ENCODE measurements around the gene WWC1. TPM values are rescaled to one million over a fixed set of nuclear protein-coding genes. Genes with fewer than 3 reads are reported as not detected.

WWC1 gene
- total RNA-seq, 1 experiment from 2014 or later, result 108 TPM

DNA sequence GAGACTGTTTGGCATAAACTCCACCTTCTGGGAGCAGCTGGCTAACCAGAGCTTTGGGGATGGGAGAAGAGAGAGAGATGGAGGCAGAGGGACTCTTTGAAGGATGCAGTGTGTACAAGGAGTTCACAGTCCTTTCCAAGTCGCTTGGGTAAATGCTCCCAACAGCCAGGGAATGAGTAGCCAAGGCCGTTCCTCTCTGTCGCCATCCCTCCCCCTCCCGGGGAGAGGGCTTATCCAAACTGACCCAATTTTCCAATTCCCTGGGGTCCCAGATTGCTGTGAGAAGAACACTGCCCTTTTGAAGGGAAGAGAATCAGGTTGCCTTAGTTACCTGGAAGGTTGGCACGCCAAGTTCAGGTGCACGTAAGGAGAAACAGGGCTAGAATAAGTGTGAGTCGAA is 7.9 kb downstream of the WWC1 start:
- H3K36me3 ChIP-seq (ENCODE audit: control insufficient read depth, insufficient read depth, low read length), result peaks cover 1% of the 10 kb centered on the region
- no peak overlapping the region for H3K4me3 Mint-ChIP-seq (ENCODE audit: unreplicated experiment)
- no peaks in the 10 kb centered on the region for H3K27me3 Mint-ChIP-seq (ENCODE audit: insufficient read depth, unreplicated experiment)
- TF ChIP-seq, protein P1, sequence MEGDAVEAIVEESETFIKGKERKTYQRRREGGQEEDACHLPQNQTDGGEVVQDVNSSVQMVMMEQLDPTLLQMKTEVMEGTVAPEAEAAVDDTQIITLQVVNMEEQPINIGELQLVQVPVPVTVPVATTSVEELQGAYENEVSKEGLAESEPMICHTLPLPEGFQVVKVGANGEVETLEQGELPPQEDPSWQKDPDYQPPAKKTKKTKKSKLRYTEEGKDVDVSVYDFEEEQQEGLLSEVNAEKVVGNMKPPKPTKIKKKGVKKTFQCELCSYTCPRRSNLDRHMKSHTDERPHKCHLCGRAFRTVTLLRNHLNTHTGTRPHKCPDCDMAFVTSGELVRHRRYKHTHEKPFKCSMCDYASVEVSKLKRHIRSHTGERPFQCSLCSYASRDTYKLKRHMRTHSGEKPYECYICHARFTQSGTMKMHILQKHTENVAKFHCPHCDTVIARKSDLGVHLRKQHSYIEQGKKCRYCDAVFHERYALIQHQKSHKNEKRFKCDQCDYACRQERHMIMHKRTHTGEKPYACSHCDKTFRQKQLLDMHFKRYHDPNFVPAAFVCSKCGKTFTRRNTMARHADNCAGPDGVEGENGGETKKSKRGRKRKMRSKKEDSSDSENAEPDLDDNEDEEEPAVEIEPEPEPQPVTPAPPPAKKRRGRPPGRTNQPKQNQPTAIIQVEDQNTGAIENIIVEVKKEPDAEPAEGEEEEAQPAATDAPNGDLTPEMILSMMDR (IDR thresholded peaks at IDR 0.05; ENCODE audit: insufficient read depth in 1 of 2, low read depth in 1 of 2, low read length in 1 of 2, severe bottlenecking in 1 of 2, unreplicated experiment in 1 of 2), result no peak
- no peaks in the 10 kb centered on the region for H3K27me3 ChIP-seq (replicated peaks; ENCODE audit: control insufficient read depth, insufficient read depth, low read length)
- no peak overlapping the region for H3K27ac Mint-ChIP-seq (ENCODE audit: unreplicated experiment)
- no peak for DNase-seq
- intact Hi-C loops (cut with micrococcal nuclease; ENCODE audit: unreplicated experiment), result no loop called here
- H3K4me1 Mint-ChIP-seq (ENCODE audit: low read depth, unreplicated experiment), result peaks cover 55% of the 10 kb centered on the region
- CTCF ChIA-PET, result interaction anchor here (0.5 kb wide), 1 partner anchor 22 kb away, joined by 3 read pairs; no protein-coding TSS in a partner anchor
- H3K9me3 ChIP-seq, result no peaks in the 10 kb centered on the region
- POLR2A ChIA-PET, result no interaction called here
- H3K36me3 Mint-ChIP-seq (ENCODE audit: insufficient read depth, unreplicated experiment), result peaks cover 90% of the 10 kb centered on the region
- no peaks in the 10 kb centered on the region for H3K9me3 Mint-ChIP-seq (ENCODE audit: unreplicated experiment)
- H3K4me3 ChIP-seq (ENCODE audit: low read depth, low read length), result no peak overlapping the region
- no TSS peak for BruUV-seq (replicated peaks)
- peaks cover 78% of the 10 kb centered on the region for H3K4me1 ChIP-seq

GRCh38 chr5:168300326-168301182 is 9.1 kb downstream of the WWC1 start:
- Histone ChIP-seq H3K27me3 (replicated peaks; ENCODE audit: control insufficient read depth, insufficient read depth, low read length) (no peaks in the 10 kb centered on the region), H3K4me1 (peaks cover 75% of the 10 kb centered on the region), H3K36me3 (ENCODE audit: control insufficient read depth, insufficient read depth, low read length) (peaks cover 1% of the 10 kb centered on the region), H3K4me3 (ENCODE audit: low read depth, low read length) (no peak overlapping the region), H3K9me3 (no peaks in the 10 kb centered on the region)
- intact Hi-C loops (cut with micrococcal nuclease; ENCODE audit: unreplicated experiment), result loop anchor here (1.0 kb wide), 2 partner anchors 8 to 9 kb away; no protein-coding TSS in a partner anchor
- H3K4me1 Mint-ChIP-seq (ENCODE audit: low read depth, unreplicated experiment), result peaks cover 55% of the 10 kb centered on the region
- peaks cover 85% of the 10 kb centered on the region for H3K36me3 Mint-ChIP-seq (ENCODE audit: insufficient read depth, unreplicated experiment)
- no TSS peak for BruUV-seq (replicated peaks)
- no peaks in the 10 kb centered on the region for H3K9me3 Mint-ChIP-seq (ENCODE audit: unreplicated experiment)
- TF ChIP-seq, protein P1 (IDR thresholded peaks at IDR 0.05; ENCODE audit: insufficient read depth in 1 of 2, low read depth in 1 of 2, low read length in 1 of 2, severe bottlenecking in 1 of 2, unreplicated experiment in 1 of 2), result no peak
- DNase-seq, result no peak
- no peak overlapping the region for H3K27ac Mint-ChIP-seq (ENCODE audit: unreplicated experiment)
- CTCF ChIA-PET, result interaction anchor here (0.6 to 1.3 kb wide), 2 partner anchors 19 to 94 kb away, joined by 7 to 9 read pairs; no protein-coding TSS in a partner anchor
- POLR2A ChIA-PET, result interaction anchor here (1.5 kb wide), 1 partner anchor 8 kb away, joined by 4 read pairs; no protein-coding TSS in a partner anchor
- no peaks in the 10 kb centered on the region for H3K27me3 Mint-ChIP-seq (ENCODE audit: insufficient read depth, unreplicated experiment)
- H3K4me3 Mint-ChIP-seq (ENCODE audit: unreplicated experiment), result no peak overlapping the region

DNA sequence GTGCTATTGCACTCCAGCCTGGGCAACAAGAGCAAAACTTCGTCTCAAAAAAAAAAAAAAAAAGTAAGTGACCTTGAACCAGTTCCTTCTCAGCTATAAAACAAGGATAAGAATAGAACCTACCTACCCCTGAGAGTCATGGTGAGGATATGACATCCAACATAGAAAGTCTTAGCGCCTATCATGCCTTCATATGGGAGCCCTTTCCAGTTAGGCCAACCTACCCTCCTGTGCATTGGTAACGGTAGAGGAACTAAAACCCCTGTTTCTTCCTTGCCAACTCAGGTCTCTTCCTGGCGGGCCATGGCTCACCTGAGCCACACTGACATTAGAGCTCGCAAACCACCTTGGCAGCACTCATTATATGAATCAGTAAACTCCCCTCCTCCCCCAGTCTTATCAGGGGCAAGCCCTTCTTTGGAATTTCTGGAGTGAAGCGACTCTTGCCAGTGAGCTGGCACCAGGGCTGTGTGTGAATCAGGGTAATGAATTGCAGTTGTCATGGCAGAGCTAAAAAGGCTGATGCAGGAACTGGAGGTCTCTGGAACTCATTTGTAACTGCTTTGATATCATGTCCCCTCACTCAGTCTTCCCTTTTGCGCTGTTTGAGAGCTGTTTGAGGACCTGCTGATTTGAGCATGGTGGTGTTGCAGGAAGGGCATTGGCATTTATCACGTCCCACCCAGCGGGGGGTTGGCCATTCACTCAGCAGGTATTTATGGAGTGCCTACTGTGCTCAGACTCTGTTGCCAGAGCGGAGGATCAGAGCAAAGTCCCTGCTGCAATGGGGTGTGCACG is 10.3 kb downstream of the WWC1 start:
- intact Hi-C loops (cut with micrococcal nuclease; ENCODE audit: unreplicated experiment), result loop anchor here (1.0 kb wide), 1 partner anchor 8 kb away; no protein-coding TSS in a partner anchor
- peaks cover 79% of the 10 kb centered on the region for H3K36me3 Mint-ChIP-seq (ENCODE audit: insufficient read depth, unreplicated experiment)
- no peak for DNase-seq
- H3K27me3 Mint-ChIP-seq (ENCODE audit: insufficient read depth, unreplicated experiment), result no peaks in the 10 kb centered on the region
- no peak overlapping the region for H3K4me3 ChIP-seq (ENCODE audit: low read depth, low read length)
- ChIA-PET CTCF (no interaction called here), POLR2A (interaction anchor here (0.6 to 1.5 kb wide), 2 partner anchors 9 to 18 kb away, joined by 3 to 4 read pairs; no protein-coding TSS in a partner anchor)
- H3K9me3 ChIP-seq, result no peaks in the 10 kb centered on the region
- H3K9me3 Mint-ChIP-seq (ENCODE audit: unreplicated experiment), result no peaks in the 10 kb centered on the region
- H3K4me1 Mint-ChIP-seq (ENCODE audit: low read depth, unreplicated experiment), result peaks cover 59% of the 10 kb centered on the region
- H3K27ac Mint-ChIP-seq (ENCODE audit: unreplicated experiment), result peak overlapping the region; percentile 56
- TF ChIP-seq, protein P1 (IDR thresholded peaks at IDR 0.05; ENCODE audit: insufficient read depth in 1 of 2, low read depth in 1 of 2, low read length in 1 of 2, severe bottlenecking in 1 of 2, unreplicated experiment in 1 of 2), result no peak
- H3K36me3 ChIP-seq (ENCODE audit: control insufficient read depth, insufficient read depth, low read length), result peaks cover 1% of the 10 kb centered on the region
- H3K27me3 ChIP-seq (replicated peaks; ENCODE audit: control insufficient read depth, insufficient read depth, low read length), result no peaks in the 10 kb centered on the region
- H3K4me1 ChIP-seq, result peaks cover 73% of the 10 kb centered on the region
- no TSS peak for BruUV-seq (replicated peaks)
- peak overlapping the region; percentile 25 for H3K4me3 Mint-ChIP-seq (ENCODE audit: unreplicated experiment)

All from Caco-2 (cell line).